Gastrocnemius medialis (tissue), 4 donors: Measurements from ENCODE around the gene ATG5.

Experiments used
- POLR2A ChIP-seq, 2 donors: fragments of 450-650 bp; IDR thresholded peaks; one replicate each; pipeline ENCODE4 v1.6.1; 2017; ENCODE audit warnings: antibody characterized with exemption in 2 of 2, mild to moderate bottlenecking in 2 of 2, moderate library complexity in 2 of 2
- TF ChIP-seq, protein P1 (sequence below), 5 experiments: fragments of 450-650 bp in 3 of 5; fragments of 200-600 bp in 2 of 5; sonication (generic) in 2 of 5; IDR thresholded peaks in 4 of 5; conservative IDR thresholded peaks in 1 of 5; 1 replicate in 4 of 5; 2 replicates in 1 of 5; pipeline ENCODE4 v1.5.1; 2016 to 2019; ENCODE audit warnings: antibody characterized with exemption in 5 of 5, mild to moderate bottlenecking in 3 of 5, moderate library complexity in 3 of 5

DNA sequence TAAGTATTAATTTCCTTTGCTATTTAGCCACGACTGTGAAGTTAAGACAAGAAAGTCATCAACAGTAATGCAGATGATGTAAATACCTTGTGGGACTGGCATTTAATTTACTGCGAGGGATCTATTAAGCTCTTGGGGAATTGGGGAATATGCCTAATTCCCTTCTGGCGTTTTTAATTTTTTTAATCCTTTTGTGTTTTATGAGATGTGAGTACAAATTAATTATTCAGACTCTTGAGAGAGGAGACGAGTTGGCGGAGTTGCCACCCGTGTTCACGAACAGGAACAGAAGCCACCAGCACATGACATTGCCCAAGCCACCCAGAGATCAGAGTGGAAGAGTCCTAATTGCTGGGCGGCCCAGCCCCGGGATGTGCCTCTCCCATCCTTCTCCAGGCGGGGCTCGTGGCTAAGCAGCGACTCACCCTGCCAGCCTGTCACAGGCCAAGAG, 34.4 kb upstream of the ATG5 start:
- TF ChIP-seq, protein P1, sequence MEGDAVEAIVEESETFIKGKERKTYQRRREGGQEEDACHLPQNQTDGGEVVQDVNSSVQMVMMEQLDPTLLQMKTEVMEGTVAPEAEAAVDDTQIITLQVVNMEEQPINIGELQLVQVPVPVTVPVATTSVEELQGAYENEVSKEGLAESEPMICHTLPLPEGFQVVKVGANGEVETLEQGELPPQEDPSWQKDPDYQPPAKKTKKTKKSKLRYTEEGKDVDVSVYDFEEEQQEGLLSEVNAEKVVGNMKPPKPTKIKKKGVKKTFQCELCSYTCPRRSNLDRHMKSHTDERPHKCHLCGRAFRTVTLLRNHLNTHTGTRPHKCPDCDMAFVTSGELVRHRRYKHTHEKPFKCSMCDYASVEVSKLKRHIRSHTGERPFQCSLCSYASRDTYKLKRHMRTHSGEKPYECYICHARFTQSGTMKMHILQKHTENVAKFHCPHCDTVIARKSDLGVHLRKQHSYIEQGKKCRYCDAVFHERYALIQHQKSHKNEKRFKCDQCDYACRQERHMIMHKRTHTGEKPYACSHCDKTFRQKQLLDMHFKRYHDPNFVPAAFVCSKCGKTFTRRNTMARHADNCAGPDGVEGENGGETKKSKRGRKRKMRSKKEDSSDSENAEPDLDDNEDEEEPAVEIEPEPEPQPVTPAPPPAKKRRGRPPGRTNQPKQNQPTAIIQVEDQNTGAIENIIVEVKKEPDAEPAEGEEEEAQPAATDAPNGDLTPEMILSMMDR (IDR thresholded peaks at IDR 0.05 in 4 of 5, conservative IDR thresholded peaks at IDR 0.05 in 1 of 5), result no peak
- TF ChIP-seq POLR2A (IDR thresholded peaks at IDR 0.05), result no peak
